Astrocyte of the cerebellum (primary cell): ENCODE results near the gene GOSR1.
"Not testable (repeated sequence)": the region's sequence is repeated elsewhere in the genome, so short reads cannot be mapped to it uniquely, and the experiment has no call there.

ENCODE experiments used
- DNase-seq: peaks from one replicate; pipeline ENCODE4 v3.0.0-alpha.2; 2011; ENCODE audit warnings: low read depth
- H3K4me3 ChIP-seq: 2 replicates; pipeline ENCODE4 v1.5.1; 2011; ENCODE audit warnings: mild to moderate bottlenecking, low read depth, low read length, moderate library complexity
- in situ Hi-C: cut with HindIII; loops from 2 replicates; pipeline ENCODE4 v1.10.0; 2017; ENCODE audit warnings: low sequenced_read_pairs
- TF ChIP-seq, protein P1 (sequence below): IDR thresholded peaks from 2 replicates; pipeline ENCODE4 v1.5.1; 2012; ENCODE audit warnings: low read length, low read depth, moderate library complexity, mild to moderate bottlenecking; ENCODE audit errors: missing control alignments

GOSR1 gene

DNA sequence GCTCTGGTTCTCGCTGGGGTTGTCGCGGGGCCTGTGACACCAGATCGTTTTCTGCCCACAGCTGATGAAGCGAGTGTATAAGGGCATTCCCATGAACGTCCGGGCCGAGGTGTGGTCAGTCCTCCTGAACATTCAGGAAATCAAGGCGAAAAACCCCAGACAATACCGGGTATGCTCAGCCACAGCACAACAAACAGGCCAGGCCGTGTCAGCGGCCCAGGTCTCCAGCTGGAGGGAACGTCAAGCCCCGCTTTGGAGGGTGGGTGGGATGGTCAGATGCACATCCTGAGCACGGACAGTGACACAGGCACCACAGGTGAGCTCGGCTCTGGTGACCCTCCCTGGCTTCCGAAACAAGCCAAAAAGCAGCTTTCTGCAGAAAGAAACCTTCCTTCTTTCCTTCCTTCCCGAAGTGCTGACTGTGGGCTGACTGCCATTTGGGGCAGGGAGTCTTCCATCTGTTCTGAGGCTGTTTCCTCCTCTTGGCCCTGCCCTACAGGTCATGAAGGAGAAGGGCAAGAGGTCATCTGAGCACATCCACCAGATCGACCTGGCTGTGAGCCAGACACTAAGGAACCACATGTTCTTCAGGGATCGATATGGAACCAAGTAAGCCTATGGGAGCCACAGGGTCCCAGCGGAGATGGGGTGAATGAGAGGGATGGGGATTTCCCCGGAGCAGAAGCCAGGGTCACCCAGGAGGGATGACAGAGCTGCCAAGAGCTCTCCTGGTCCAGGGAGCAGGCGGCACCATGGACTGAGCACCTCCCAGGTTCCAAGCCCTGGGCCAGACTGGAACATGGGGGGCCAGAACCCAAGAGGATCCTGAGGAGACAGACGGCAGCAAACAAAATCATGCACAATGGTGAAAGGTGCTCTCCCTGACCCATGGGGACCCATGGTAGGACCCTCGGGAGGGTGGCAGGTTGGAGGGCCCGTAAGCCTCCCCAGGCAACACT lies 79.4 kb downstream of the GOSR1 start:
- no peak for DNase-seq
- no peak overlapping the region for H3K4me3 ChIP-seq
- in situ Hi-C loops, result no loop called here
- TF ChIP-seq, protein P1, sequence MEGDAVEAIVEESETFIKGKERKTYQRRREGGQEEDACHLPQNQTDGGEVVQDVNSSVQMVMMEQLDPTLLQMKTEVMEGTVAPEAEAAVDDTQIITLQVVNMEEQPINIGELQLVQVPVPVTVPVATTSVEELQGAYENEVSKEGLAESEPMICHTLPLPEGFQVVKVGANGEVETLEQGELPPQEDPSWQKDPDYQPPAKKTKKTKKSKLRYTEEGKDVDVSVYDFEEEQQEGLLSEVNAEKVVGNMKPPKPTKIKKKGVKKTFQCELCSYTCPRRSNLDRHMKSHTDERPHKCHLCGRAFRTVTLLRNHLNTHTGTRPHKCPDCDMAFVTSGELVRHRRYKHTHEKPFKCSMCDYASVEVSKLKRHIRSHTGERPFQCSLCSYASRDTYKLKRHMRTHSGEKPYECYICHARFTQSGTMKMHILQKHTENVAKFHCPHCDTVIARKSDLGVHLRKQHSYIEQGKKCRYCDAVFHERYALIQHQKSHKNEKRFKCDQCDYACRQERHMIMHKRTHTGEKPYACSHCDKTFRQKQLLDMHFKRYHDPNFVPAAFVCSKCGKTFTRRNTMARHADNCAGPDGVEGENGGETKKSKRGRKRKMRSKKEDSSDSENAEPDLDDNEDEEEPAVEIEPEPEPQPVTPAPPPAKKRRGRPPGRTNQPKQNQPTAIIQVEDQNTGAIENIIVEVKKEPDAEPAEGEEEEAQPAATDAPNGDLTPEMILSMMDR, result no peak

DNA sequence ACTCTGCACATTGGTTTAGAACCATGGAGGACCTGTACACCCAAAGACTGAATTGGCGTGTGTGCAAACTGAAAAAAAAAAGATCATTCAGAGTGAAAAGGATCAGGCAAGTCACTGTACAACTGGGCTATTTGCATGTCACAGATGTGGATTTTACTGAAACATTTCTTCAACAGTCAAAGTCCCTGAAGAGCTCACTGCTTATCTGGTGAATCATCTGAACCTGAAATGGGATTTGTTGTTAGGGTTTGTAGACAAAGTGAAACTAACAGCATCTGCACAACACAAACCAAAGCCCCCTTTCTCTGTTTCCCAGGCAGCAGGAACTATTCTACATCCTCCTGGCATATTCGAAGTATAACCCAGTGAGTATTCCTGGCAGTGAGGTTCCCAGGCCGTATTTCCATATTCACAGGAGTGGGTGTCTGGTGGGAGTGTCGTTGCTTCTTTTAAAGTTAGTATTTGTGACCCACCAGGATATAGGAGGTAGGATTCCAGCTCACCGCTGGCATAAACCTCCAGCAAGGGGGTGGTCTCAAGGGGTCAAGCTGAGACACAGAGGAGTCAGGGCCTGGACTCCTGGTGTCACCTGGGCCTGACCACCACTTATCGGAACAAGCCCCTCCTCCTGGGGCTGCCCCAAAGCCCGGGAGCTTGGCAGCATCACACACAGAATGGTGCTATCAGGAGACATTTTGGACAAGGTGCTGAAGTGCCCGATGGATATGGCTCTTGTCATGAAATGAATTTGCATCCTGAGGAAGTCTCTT lies 80.9 kb downstream of the GOSR1 start:
- H3K4me3 ChIP-seq, result no peak overlapping the region
- no peak for DNase-seq
- in situ Hi-C loops, result no loop called here
- TF ChIP-seq, protein P1, result no peak

DNA sequence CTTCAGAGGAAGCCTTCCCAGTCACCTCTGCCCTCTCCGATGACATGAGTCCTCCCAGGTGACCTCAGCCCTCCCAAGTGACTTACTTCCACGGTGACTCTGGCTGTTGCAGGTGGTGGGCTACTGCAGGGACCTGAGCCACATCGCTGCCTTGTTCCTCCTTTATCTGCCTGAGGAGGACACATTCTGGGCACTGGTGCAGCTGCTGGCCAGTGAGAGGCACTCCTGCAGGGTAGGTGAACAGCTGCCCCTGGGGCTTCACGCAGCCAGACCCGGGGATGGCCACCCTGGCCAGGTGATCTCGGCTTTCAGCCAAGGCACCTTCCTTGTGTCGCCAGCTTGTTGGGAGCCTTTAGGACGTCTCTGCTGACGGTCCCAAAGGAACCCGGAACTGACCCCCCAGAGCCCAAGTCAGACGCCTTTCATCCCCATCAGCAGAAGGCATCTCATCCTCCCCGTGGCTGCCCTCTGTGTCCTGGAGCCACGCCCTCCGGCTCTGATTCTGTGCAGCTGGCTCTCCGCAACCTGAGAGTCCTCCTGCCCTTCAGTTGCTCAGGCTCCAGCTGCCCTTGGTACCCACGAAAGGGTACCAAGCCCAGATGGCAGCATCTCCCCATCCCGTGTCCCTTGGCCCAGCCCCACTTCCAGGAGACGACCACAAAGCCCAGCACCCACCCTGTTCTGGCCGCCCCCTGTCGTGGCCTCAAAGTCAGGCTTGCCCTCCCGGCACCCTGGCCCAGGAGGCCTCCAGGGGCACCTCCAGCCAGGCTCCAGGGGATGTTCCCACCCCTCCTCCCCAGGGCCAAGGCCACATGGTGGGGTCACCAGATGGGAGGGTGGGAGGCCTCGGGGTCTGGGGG lies 81.7 kb downstream of the GOSR1 start:
- no peak for DNase-seq
- H3K4me3 ChIP-seq, result no peak overlapping the region
- in situ Hi-C loops, result no loop called here
- TF ChIP-seq, protein P1, result no peak

DNA sequence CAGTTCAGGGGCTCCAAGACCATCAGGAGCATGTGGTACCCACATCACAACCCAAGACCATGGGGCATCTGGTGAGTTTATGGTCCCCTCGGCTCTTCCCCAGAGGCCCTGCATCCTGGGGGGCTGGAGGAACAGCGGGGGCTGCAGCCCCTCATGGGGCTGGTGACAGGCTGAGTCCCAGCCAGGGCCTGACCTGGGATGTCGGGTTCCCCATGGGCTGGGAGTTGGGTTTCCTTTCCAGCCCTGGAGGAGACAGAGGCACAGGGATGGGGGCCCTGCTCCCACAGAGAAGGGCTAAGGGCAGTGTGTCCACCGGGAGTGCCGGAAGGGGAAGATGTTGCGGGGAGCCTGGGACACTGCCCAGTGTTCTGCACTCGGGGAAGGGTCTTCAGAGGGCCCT lies 82.4 kb downstream of the GOSR1 start:
- TF ChIP-seq, protein P1, result no peak
- in situ Hi-C loops, result no loop called here

DNA sequence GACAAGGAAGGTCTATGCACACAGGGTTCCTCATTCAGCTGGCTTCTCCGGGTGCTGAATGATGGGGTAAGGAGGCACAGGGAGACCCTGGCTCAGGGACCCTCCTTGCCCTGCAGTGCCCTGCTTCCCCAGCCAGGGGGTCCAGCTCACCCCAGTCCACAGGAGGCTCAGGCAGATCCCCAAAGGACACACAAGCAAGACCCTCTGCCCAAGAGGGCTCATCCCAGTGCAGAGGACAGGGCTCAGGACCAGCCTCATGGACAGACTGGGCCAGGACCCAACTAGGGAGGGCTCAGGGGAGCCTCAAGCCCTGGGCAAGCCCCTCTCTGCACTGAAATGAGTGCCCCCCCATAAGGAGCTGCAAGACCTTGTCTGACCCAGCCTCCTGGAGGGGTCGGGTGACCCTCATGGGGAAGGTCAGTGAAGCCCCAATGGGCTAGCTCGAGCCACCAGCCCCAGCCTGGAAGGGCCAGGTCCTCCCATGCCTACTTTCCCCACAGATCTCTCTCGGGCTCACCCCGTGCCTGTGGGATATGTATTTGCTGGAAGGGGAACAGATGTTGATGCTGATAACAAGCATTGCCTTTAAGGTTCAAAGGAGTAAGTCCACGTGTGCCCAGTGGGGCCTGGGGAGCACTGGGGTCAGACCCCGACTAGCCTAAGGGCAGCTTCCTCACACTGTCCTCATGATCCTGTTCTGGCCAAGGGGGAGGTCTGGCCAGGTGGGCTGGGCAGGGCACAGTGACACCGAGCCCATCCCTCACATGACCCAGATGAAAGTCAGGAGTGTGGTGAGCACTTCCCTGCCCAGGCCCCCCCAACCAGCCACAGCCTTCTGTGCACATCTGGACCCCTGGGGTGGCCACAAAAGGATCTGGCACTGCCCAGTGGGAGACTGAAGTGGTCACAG lies 83.2 kb downstream of the GOSR1 start:
- in situ Hi-C loops, H3K4me3 ChIP-seq, DNase-seq: not testable (repeated sequence)

More for the DNA sequence above, 82.4 kb downstream of the GOSR1 start:
- H3K4me3 ChIP-seq, result no peak overlapping the region
- no peak for DNase-seq

DNA sequence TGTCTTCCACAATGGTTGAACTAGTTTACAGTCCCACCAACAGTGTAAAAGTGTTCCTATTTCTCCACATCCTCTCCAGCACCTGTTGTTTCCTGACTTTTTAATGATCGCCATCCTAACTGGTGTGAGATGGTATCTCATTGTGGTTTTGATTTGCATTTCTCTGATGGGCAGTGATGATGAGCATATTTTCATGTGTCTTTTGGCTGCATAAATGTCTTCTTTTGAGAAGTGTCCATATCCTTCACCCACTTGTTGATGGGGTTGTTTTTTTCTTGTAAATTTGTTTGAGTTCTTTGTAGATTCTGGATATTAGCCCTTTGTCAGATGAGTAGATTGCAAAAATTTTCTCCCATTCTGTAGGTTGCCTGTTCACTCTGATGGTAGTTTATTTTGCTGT lies 84.6 kb downstream of the GOSR1 start:
- DNase-seq, in situ Hi-C loops, H3K4me3 ChIP-seq: not testable (repeated sequence)

DNA sequence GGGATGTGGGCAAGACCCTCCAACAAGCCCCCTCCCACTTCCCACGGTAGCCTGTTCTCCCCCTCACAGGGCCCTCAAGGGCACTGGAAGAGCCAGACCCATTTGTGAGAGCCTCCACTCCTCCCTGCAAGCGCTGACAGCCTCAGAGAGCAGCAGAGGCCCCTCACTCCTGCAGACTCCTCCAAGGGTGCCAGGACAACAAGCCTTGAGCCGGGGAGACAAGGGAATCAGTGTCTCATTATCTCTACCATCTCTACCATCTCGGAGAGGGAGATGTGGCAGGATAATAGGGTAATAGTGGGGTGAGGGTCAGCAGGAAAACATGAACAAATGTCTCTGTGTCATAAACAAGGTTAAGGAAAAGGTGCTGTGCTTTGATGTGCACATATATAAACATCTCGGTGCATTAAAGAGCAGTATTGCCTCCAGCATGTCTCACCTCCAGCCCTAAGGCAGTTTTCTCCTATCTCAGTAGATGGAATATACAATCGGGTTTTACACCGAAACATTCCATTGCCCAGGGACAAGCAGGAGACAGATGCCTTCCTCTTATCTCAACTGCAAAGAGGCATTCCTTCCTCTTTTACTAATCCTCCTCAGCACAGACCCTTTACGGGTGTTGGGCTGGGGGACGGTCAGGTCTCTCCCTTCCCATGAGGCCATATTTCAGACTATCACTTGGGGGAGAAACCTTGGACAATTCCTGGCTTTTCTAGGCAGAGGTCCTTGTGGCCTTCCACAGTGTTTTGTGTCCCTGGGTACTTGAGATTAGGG lies 86.1 kb downstream of the GOSR1 start:
- DNase-seq, in situ Hi-C loops, H3K4me3 ChIP-seq: not testable (repeated sequence)

DNA sequence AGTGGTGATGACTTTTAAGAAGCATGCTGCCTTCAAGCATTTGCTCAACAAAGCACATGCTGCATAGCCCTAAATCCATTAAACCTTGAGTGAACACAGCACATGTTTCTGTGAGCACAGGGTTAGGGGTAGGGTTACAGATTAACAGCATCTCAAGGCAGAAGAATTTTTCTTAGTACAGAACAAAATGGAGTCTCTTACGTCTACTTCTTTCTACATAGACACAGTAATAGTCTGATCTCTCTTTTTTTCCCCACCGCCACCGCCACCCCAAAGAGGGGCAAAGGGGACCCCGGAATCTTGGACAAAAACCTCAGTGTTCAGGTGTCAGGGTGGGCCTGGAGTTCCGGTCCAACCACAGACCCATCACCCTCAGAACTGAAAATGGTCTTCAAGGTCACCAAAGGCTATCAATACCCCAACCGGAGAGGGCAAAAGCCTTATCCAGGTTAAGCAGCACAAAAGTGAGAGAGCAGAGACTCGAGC lies 86.7 kb downstream of the GOSR1 start:
- H3K4me3 ChIP-seq, DNase-seq, in situ Hi-C loops: not testable (repeated sequence)

DNA sequence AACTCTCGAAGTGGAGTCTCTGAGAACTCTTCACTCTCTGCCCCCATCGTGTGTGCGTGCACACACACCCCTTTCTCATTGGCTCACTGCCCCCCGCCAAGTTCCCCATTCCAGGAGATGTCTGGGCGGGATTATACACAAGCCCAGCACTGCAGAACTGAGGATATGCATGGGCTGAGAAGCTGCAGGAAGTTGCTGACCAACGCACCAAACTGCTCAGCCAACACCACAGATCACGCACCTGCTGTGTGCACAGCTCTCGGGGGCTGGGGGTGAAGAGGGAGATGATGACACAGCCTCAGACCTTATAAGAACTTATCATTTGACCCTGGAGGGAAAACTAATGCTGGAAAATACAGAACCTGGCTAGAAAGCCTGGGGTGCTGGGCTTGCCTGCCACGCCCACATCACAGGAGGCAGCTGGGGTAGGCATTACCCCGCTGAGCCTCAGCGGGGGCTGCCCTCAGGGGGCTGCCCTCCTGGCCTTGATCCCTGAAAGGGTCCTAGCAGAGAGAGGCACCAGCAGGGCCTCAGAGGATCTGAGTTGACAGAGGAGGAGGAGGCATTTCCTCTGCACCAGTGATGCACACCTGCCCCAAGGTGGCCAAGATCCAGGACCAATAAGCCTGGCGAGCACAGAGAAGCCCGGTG lies 87.3 kb downstream of the GOSR1 start:
- DNase-seq, in situ Hi-C loops, H3K4me3 ChIP-seq: not testable (repeated sequence)
